H1 (cell line): ENCODE measurements around the gene SLC13A3. TPM values are rescaled to one million over a fixed set of nuclear protein-coding genes. Genes with fewer than 3 reads are reported as not detected.

Source experiments
- CTCF ChIA-PET: fragments of 300-600 bp; sonication (Branson Sonifier 250); formaldehyde crosslinking; loops from one replicate; lab custom pipeline; 2021; ENCODE audit not compliant: partially characterized antibody; lab: Charles Lee
- POLR2A ChIA-PET: fragments of 300-600 bp; sonication (Branson Sonifier 250); formaldehyde crosslinking; loops from one replicate; lab custom pipeline; 2021; ENCODE audit warnings: inconsistent platforms; ENCODE audit not compliant: partially characterized antibody; lab: Charles Lee
- DNase-seq, 2 experiments: peaks; one replicate each; pipeline versions ENCODE4 v3.0.0 to v3.0.0-alpha.2; 2010 to 2022; ENCODE audit warnings: low spot score in 2 of 2, low read depth in 1 of 2, mixed read lengths in 1 of 2
- FAIRE-seq: peaks from 2 replicates; lab custom pipeline; 2011; peaks lifted over from hg19 to GRCh38; lab: Jason Lieb, UNC
- H2AFZ ChIP-seq: 2 replicates; pipeline ENCODE4 v1.8.1; 2012; ENCODE audit warnings: low read length, inconsistent platforms
- H2AK5ac ChIP-seq: 2 replicates; pipeline ENCODE4 v1.6.1; 2013; ENCODE audit warnings: low read depth, low read length
- H2BK120ac ChIP-seq: replicated peaks from 2 replicates; pipeline ENCODE3; 2013; ENCODE audit warnings: low read depth, low read length, inconsistent platforms
- H2BK12ac ChIP-seq: 2 replicates; pipeline ENCODE4 v1.6.1; 2013; ENCODE audit warnings: low read depth, low read length
- H2BK15ac ChIP-seq: 2 replicates; pipeline ENCODE4 v1.6.1; 2013; ENCODE audit warnings: low read length
- H2BK20ac ChIP-seq: 2 replicates; pipeline ENCODE4 v1.6.1; 2013; ENCODE audit warnings: low read length
- H2BK5ac ChIP-seq: 2 replicates; pipeline ENCODE4 v1.6.1; 2013; ENCODE audit warnings: low read depth, low read length
- H3K14ac ChIP-seq: 2 replicates; pipeline ENCODE4 v1.6.1; 2013; ENCODE audit warnings: inconsistent platforms; ENCODE audit not compliant: insufficient read length
- H3K18ac ChIP-seq: 2 replicates; pipeline ENCODE4 v1.6.1; 2013; ENCODE audit warnings: low read length; ENCODE audit errors: extremely low read depth
- H3K23ac ChIP-seq: 2 replicates; pipeline ENCODE4 v1.6.1; 2013; ENCODE audit warnings: inconsistent platforms; ENCODE audit not compliant: insufficient read length
- H3K23me2 ChIP-seq: 2 replicates; pipeline ENCODE4 v1.6.1; 2013; ENCODE audit warnings: low read depth, low read length
- H3K27ac ChIP-seq: 2 replicates; pipeline ENCODE4 v1.6.1; 2011; ENCODE audit warnings: low read depth, low read length, inconsistent platforms
- H3K27me3 ChIP-seq, 4 experiments: replicated peaks in 1 of 4; 1 replicate in 1 of 4; 2 replicates in 3 of 4; pipeline versions ENCODE4 v1.6.1 to v1.8.1; 2011 to 2013; ENCODE audit warnings: low read length in 3 of 4, mild to moderate bottlenecking in 3 of 4, inconsistent platforms in 2 of 4, mixed read lengths in 2 of 4, moderate library complexity in 1 of 4; ENCODE audit not compliant: control insufficient read depth in 3 of 4, insufficient read depth in 3 of 4; ENCODE audit errors: extremely low read depth in 1 of 4
- H3K36me3 ChIP-seq, 4 experiments: 2 replicates each; pipeline versions ENCODE4 v1.6.1 to v1.8.1; 2011 to 2013; ENCODE audit warnings: mild to moderate bottlenecking in 4 of 4, low read length in 3 of 4, moderate library complexity in 2 of 4, control low read depth in 1 of 4, inconsistent platforms in 1 of 4; ENCODE audit not compliant: insufficient read depth in 4 of 4, control insufficient read depth in 2 of 4
- H3K4ac ChIP-seq: replicated peaks from 2 replicates; pipeline ENCODE3; 2013; ENCODE audit warnings: low read length, low read depth, mixed read lengths, inconsistent platforms; ENCODE audit not compliant: insufficient read length
- H3K4me1 ChIP-seq, 4 experiments: replicated peaks in 1 of 4; 1 replicate in 1 of 4; 2 replicates in 3 of 4; pipeline versions ENCODE4 v1.6.1 to v1.8.1; 2011 to 2013; ENCODE audit warnings: low read length in 3 of 4, inconsistent platforms in 2 of 4, mixed read lengths in 1 of 4; ENCODE audit not compliant: insufficient read depth in 4 of 4, control insufficient read depth in 3 of 4
- H3K4me2 ChIP-seq, 2 experiments: 2 replicates each; pipeline versions ENCODE4 v1.6.1 to v1.8.1; 2011 to 2013; ENCODE audit warnings: low read depth in 2 of 2, low read length in 2 of 2, control low read depth in 1 of 2, inconsistent platforms in 1 of 2, mild to moderate bottlenecking in 1 of 2; ENCODE audit not compliant: insufficient read depth in 1 of 2
- H3K4me3 ChIP-seq, 4 experiments: fragments of 200-600, 300-600 bp in 1 of 4; sonication (generic), shearing (Covaris generic), sonication (Bioruptor Twin) in 1 of 4; 2 replicates each; pipeline versions ENCODE4 v1.5.1 to v1.8.1; 2011 to 2016; ENCODE audit warnings: low read length in 4 of 4, low read depth in 3 of 4, control low read depth in 2 of 4, inconsistent platforms in 2 of 4, mild to moderate bottlenecking in 2 of 4, mixed read lengths in 1 of 4, moderate library complexity in 1 of 4; ENCODE audit not compliant: insufficient read depth in 2 of 4; ENCODE audit errors: extremely low read depth in 1 of 4
- H3K56ac ChIP-seq: replicated peaks from 2 replicates; pipeline ENCODE3; 2013; ENCODE audit warnings: low read depth, mild to moderate bottlenecking, mixed read lengths, low read length, inconsistent platforms; ENCODE audit not compliant: insufficient read length
- H3K79me1 ChIP-seq: 2 replicates; pipeline ENCODE4 v1.6.1; 2013; ENCODE audit warnings: low read depth, low read length, control low read depth
- H3K79me2 ChIP-seq, 2 experiments: 2 replicates each; pipeline versions ENCODE4 v1.6.1 to v1.8.1; 2012 to 2013; ENCODE audit warnings: low read length in 2 of 2, mild to moderate bottlenecking in 2 of 2, inconsistent platforms in 1 of 2; ENCODE audit not compliant: insufficient read depth in 2 of 2, control insufficient read depth in 1 of 2
- H3K9ac ChIP-seq, 4 experiments: replicated peaks in 1 of 4; 1 replicate in 1 of 4; 2 replicates in 3 of 4; pipeline versions ENCODE4 v1.6.1 to v1.8.1; 2011 to 2013; ENCODE audit warnings: low read depth in 3 of 4, low read length in 3 of 4, control low read depth in 2 of 4, mild to moderate bottlenecking in 2 of 4, moderate library complexity in 2 of 4, inconsistent platforms in 1 of 4; ENCODE audit errors: extremely low read depth in 1 of 4
- H3K9me3 ChIP-seq, 2 experiments: 2 replicates each; pipeline versions ENCODE4 v1.6.1 to v1.8.1; 2012 to 2013; ENCODE audit warnings: mild to moderate bottlenecking in 2 of 2, moderate library complexity in 2 of 2, control low read depth in 1 of 2, inconsistent platforms in 1 of 2, low read depth in 1 of 2, low read length in 1 of 2, mixed read lengths in 1 of 2; ENCODE audit not compliant: insufficient read depth in 2 of 2
- H4K20me1 ChIP-seq, 2 experiments: replicated peaks in 1 of 2; 2 replicates each; pipeline versions ENCODE3 to v1.8.1; 2011 to 2013; ENCODE audit warnings: inconsistent platforms in 2 of 2, low read length in 2 of 2, mild to moderate bottlenecking in 1 of 2; ENCODE audit not compliant: insufficient read depth in 2 of 2, control insufficient read depth in 1 of 2
- H4K5ac ChIP-seq: 2 replicates; pipeline ENCODE4 v1.6.1; 2013; ENCODE audit warnings: low read length, low read depth, mixed read lengths, inconsistent platforms; ENCODE audit not compliant: insufficient read length
- H4K8ac ChIP-seq: 2 replicates; pipeline ENCODE4 v1.8.0; 2013; ENCODE audit warnings: mild to moderate bottlenecking, moderate library complexity, low read length, inconsistent platforms; ENCODE audit not compliant: insufficient read depth; ENCODE audit errors: extremely low read depth
- H4K91ac ChIP-seq: replicated peaks from 2 replicates; pipeline ENCODE3; 2013; ENCODE audit warnings: low read length, mixed read lengths, inconsistent platforms; ENCODE audit not compliant: insufficient read length
- SIN3A ChIP-seq, 2 experiments: IDR thresholded peaks in 1 of 2; conservative IDR thresholded peaks in 1 of 2; 2 replicates each; pipeline ENCODE4 v1.6.1; 2011 to 2012; ENCODE audit warnings: low read length in 2 of 2, improper control_type of control experiment in 1 of 2, low read depth in 1 of 2, mild to moderate bottlenecking in 1 of 2
- YY1 ChIP-seq: IDR thresholded peaks from 2 replicates; pipeline ENCODE4 v1.6.1; 2011; ENCODE audit warnings: low read depth, mild to moderate bottlenecking, low read length
- WGBS, 2 experiments: shearing (Covaris generic) in 1 of 2; methylation state at CpG; one replicate each; pipeline versions ENCODE4 v1.1.6 to v1.1.7; 2013 to 2015; ENCODE audit warnings: low lambda C conversion rate in 2 of 2, mixed read lengths in 2 of 2, inconsistent platforms in 1 of 2, low coverage in 1 of 2, missing lambda C conversion rate in 1 of 2; ENCODE audit not compliant: insufficient replicate concordance in 2 of 2, insufficient coverage in 1 of 2, insufficient read length in 1 of 2; ENCODE audit errors: extremely low coverage in 1 of 2, missing lambda C conversion rate in 1 of 2; 5-methylcytosine and 5-hydroxymethylcytosine counted together
- polyA plus RNA-seq, 7 experiments: library from polyadenylated mRNA; depleted of rRNA in 3 of 7; stranded (reverse) in 5 of 7; unstranded in 2 of 7; fragments of >200 nt in 5 of 7; fragments of 200-250 nt in 2 of 7; gene quantifications; 1 replicate in 5 of 7; 2 replicates in 1 of 7; 4 replicates in 1 of 7; pipeline versions ENCODE4 v1.2.1 to v1.2.3, GENCODE V29; 2011 to 2013; ENCODE audit warnings: missing spikeins in 2 of 7, mixed read lengths in 2 of 7
- total RNA-seq: library from RNA; stranded (reverse); fragmentation: NEBNext Ultra II Directional; extraction: Animal tissue kit (Norgen Biotek cat#: 25700); gene quantifications from 2 replicates; pipeline ENCODE4 v1.2.1, GENCODE V29; 2021

SLC13A3 gene
- total and polyA plus RNA-seq, 2 of the 8 experiments (the other 6 are each of a cell fraction or from before 2014, with no cell fraction given) = 9.4 to 12.6 TPM

DNA sequence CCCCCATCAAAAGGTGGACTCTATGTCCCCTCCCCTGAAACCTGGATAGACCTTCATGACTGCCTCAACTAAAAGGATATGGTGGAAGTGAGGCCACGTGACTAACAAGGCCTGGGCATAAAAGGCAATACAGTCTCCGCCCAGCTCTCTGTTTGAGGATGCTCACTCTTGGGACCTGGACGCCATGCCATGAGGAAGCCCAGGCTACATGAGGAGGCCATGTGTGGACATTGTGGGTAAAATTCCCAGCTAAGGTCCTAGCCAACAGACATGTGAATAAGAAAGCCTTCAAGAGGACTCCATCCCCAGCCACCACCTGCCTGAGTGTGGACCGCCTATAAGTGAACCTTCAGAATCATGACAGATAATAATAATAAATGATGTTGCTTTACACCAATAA, 130.7 kb downstream of the SLC13A3 start:
- Histone ChIP-seq H4K5ac (no peak overlapping the region), H3K4me2 (no peak overlapping the region), H4K8ac (no peak overlapping the region), H3K9me3 (no peaks in the 10 kb centered on the region; a peak in 1 of 4 replicates), H3K18ac (no peak overlapping the region), H2BK12ac (no peak overlapping the region), H3K27me3 (no peaks in the 10 kb centered on the region), H4K20me1 (no peaks in the 10 kb centered on the region), H3K79me2 (no peaks in the 10 kb centered on the region), H3K4ac (no peak overlapping the region), H3K4me1 (no peaks in the 10 kb centered on the region; a peak in 1 of 7 replicates), H2AFZ (no peak overlapping the region), H2BK5ac (no peak overlapping the region), H3K27ac (no peak overlapping the region), H2BK120ac (no peak overlapping the region), H3K9ac (no peak overlapping the region), H3K56ac (no peak overlapping the region), H4K91ac (no peak overlapping the region), H3K79me1 (no peaks in the 10 kb centered on the region), H3K23ac (no peak overlapping the region), H2BK15ac (no peak overlapping the region), H3K36me3 (no peaks in the 10 kb centered on the region), H3K4me3 (no peak overlapping the region), H2AK5ac (no peak overlapping the region), H3K23me2 (no peaks in the 10 kb centered on the region), H2BK20ac (no peak overlapping the region), H3K14ac (no peak overlapping the region)
- ChIA-PET POLR2A (interaction anchor here (0.8 to 2.2 kb wide), 4 partner anchors 16 to 162 kb away, joined by 3 to 10 read pairs (median 4); no protein-coding TSS in a partner anchor), CTCF (interaction anchor here (0.9 to 7.3 kb wide), 15 partner anchors 10 to 174 kb away, joined by 3 to 63 read pairs (median 5); no protein-coding TSS in a partner anchor)
- WGBS, 2 experiments = 88% methylated on average over 4 of the region's 4 CpGs; no CpG with 5 or more reads in 1 of the 2 experiments
- TF ChIP-seq YY1 (peak; percentile 38; the same call in 1 of the 2 replicates), SIN3A (conservative IDR thresholded peaks at IDR 0.05 in 1 of 2, IDR thresholded peaks at IDR 0.05 in 1 of 2; ENCODE audit: low read depth in 1 of 2, low read length in 2 of 2) (no peak)
- FAIRE-seq (no peak), DNase-seq (no peak)
